Cardiac muscle cell (in vitro differentiated cells and primary cell): ENCODE data around the gene CPD. TPM values are rescaled to one million over a fixed set of nuclear protein-coding genes. Genes with fewer than 3 reads are reported as not detected.

Experiments used
- DNase-seq, 2 donors: peaks; one replicate each; pipeline versions ENCODE4 v3.0.0 to v3.0.0-alpha.2; 2010 to 2017; ENCODE audit warnings: low read depth in 1 of 2, low spot score in 1 of 2
- H3K27ac ChIP-seq: fragments of 200-600 bp; sonication (generic); 2 replicates; pipeline ENCODE4 v1.5.1; 2016
- H3K27me3 ChIP-seq: fragments of 200-600 bp; sonication (generic); 2 replicates; pipeline ENCODE4 v1.6.0; 2016; ENCODE audit warnings: control low read depth
- H3K36me3 ChIP-seq: fragments of 200-600 bp; sonication (generic); 2 replicates; pipeline ENCODE4 v1.5.1; 2016; ENCODE audit warnings: control low read depth
- H3K4me1 ChIP-seq: fragments of 200-600 bp; sonication (generic); 2 replicates; pipeline ENCODE4 v1.8.1; 2017; ENCODE audit warnings: low read depth, mild to moderate bottlenecking, mixed run types
- H3K4me3 ChIP-seq: fragments of 200-600 bp; sonication (generic); 2 replicates; pipeline ENCODE4 v1.5.1; 2016; ENCODE audit warnings: mild to moderate bottlenecking
- H3K9me3 ChIP-seq: fragments of 200-600 bp; sonication (generic); 2 replicates; pipeline ENCODE4 v1.5.1; 2017; ENCODE audit warnings: low read depth, mild to moderate bottlenecking, control low read depth
- polyA plus RNA-seq: library from polyadenylated mRNA; unstranded; fragments of >200 nt; fragmentation: Nextera tagmentation; extraction: Ambion mirVana; gene quantifications from 2 replicates; pipeline ENCODE4 v1.2.1, GENCODE V29; 2016
- total RNA-seq: library from RNA; depleted of rRNA; stranded (reverse); fragments of >200 nt; gene quantifications from 2 replicates; pipeline ENCODE4 v1.2.3, GENCODE V29; 2016
- TF ChIP-seq, protein P1 (sequence below): IDR thresholded peaks from 2 replicates; pipeline ENCODE4 v1.5.1; 2012; ENCODE audit warnings: low read depth, mild to moderate bottlenecking, low read length

CPD gene
- total and polyA plus RNA-seq, 2 experiments from 2014 or later, result 19.5 to 47.4 TPM

DNA sequence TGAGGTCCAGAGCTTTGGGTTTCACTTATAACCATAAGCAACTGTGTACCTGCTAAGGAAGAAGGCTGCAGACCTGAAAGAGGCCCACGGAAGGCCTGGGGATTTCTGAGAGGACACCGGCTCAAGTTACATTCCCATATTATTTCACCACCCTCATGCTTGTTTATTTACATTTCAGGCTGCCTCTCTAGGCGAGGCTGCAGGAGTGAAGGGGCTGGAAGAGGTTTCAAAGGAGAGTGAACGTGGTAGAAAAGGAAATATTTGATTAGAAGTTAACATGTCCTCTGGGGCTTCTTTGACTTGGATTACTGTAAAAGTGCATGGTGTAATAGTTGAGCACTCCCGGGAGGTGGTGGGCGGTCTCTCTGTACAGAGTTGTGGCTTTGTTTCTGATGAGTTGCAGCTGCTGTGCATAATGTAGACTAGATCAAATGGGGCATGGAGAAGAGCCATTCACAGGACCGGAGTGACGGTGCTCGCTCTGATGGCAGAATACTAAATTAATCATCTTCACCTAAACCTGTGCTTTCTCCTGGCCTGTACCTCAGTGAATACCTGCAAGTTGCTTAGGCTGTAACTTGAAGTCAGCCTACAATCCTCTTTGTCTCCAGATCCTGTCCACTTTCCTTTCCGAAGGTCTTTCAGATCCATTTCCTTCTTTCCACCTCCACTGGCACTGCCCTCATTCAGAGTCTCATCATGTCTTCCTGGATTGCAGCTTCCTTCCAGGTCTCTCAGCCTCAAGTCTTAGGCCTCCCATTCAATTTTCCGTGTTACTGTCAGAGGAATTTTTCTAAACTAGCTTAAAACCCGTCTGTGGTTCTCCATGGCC lies 1.9 kb upstream of the CPD start:
- H3K27ac ChIP-seq, result peak overlapping the region; percentile 36
- no peaks in the 10 kb centered on the region for H3K36me3 ChIP-seq
- H3K9me3 ChIP-seq, result no peaks in the 10 kb centered on the region
- no peaks in the 10 kb centered on the region for H3K27me3 ChIP-seq
- peaks cover 27% of the 10 kb centered on the region for H3K4me1 ChIP-seq
- DNase-seq, result peak; percentile 34 to 97
- TF ChIP-seq, protein P1, sequence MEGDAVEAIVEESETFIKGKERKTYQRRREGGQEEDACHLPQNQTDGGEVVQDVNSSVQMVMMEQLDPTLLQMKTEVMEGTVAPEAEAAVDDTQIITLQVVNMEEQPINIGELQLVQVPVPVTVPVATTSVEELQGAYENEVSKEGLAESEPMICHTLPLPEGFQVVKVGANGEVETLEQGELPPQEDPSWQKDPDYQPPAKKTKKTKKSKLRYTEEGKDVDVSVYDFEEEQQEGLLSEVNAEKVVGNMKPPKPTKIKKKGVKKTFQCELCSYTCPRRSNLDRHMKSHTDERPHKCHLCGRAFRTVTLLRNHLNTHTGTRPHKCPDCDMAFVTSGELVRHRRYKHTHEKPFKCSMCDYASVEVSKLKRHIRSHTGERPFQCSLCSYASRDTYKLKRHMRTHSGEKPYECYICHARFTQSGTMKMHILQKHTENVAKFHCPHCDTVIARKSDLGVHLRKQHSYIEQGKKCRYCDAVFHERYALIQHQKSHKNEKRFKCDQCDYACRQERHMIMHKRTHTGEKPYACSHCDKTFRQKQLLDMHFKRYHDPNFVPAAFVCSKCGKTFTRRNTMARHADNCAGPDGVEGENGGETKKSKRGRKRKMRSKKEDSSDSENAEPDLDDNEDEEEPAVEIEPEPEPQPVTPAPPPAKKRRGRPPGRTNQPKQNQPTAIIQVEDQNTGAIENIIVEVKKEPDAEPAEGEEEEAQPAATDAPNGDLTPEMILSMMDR, result no peak
- no peak overlapping the region for H3K4me3 ChIP-seq

DNA sequence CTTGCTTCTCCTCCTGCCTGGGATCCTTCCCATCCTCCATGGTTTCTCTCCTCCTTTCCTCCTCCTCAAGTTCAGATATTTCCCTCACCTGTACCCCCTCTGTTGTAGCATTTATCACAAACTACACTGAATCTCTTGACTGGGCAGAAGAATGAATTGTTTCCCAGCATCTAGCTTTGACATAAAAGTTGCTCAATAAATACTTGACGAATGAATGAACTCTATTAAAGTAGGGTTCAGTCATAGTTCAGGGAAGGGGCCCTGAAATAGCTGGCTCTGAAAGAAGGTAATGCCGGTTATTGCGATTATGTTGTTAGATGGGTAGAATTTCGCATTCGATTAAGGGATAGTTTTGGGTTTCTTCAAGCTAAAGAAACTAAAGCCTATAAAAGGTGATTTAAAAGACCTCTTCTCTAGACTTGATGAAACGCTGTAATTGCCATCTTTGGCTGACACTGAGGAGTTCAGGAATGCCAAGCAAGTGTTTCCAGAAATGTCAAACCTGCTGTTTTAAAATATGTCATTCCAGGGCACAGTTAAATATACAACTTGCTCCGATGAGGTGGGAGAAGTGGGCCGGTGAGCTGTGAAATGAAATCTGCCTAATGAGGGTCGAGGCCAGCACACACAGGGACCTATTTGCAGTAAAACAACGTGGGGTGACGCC lies 1.0 kb upstream of the CPD start:
- no peaks in the 10 kb centered on the region for H3K36me3 ChIP-seq
- peaks cover 36% of the 10 kb centered on the region for H3K4me1 ChIP-seq
- DNase-seq, result peak in 1 of 2 donors; percentile 37
- no peak overlapping the region for H3K27ac ChIP-seq
- H3K4me3 ChIP-seq, result peak overlapping the region; percentile 93
- TF ChIP-seq, protein P1, result no peak
- no peaks in the 10 kb centered on the region for H3K9me3 ChIP-seq
- no peaks in the 10 kb centered on the region for H3K27me3 ChIP-seq

DNA sequence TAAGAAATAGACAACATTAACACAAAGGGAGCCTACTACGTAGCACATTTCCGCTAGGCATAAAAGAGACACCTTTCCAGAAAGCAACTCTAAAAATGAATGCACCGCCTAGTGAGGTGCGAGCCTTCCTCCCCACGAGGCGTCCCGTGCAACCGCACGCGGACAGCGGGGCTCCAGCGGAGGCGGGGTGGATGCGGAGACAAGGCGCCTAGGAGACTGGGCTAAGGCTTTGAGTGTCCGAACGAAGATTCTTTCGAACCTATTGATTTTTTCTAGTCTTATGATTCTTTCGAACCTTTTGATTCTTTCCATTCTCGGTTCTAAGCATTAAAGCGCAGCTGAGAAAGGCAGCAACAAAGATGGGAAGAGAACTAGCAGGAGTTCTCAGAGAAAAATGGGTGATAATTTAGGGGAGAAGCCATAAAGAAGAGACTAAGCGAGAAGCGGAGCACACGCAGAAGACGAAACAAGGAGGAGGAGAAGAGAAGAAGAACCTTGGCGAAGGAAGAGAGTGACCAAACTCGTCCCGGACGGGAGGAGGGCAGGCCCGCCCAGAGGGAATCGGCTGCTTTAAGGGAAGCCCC lies 394 bp upstream of the CPD start:
- Histone ChIP-seq H3K4me1 (peaks cover 39% of the 10 kb centered on the region), H3K27ac (no peak overlapping the region), H3K27me3 (no peaks in the 10 kb centered on the region), H3K36me3 (no peaks in the 10 kb centered on the region), H3K4me3 (peak overlapping the region; percentile 93), H3K9me3 (no peaks in the 10 kb centered on the region)
- peak; percentile 24 to 39 for DNase-seq
- TF ChIP-seq, protein P1, result no peak

DNA sequence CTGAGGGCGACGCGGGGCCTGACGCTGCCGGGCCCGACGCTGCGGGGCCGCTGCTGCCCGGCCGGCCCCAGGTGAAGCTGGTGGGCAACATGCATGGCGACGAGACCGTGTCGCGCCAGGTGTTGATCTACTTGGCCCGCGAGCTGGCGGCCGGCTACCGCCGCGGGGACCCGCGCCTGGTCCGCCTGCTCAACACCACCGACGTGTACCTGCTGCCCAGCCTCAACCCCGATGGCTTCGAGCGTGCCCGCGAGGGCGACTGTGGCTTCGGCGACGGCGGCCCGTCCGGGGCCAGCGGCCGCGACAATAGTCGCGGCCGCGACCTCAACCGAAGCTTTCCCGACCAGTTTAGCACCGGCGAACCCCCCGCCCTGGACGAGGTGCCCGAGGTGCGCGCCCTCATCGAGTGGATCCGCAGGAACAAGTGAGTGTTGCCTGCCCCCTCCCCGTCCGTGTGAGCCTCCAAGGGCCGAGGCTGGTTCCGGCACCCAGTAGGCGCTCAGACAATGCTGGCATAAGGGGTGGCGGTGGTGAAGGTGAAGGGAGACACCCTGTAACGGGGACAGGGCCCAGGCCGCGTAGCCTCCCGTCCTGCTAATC lies 676 bp downstream of the CPD start:
- peak overlapping the region; percentile 93 for H3K4me3 ChIP-seq
- no peaks in the 10 kb centered on the region for H3K27me3 ChIP-seq
- H3K36me3 ChIP-seq, result no peaks in the 10 kb centered on the region
- H3K27ac ChIP-seq, result peak overlapping the region; percentile 80
- no peaks in the 10 kb centered on the region for H3K9me3 ChIP-seq
- DNase-seq, result peak in 1 of 2 donors; percentile 39
- TF ChIP-seq, protein P1, result no peak
- H3K4me1 ChIP-seq, result peaks cover 39% of the 10 kb centered on the region

DNA sequence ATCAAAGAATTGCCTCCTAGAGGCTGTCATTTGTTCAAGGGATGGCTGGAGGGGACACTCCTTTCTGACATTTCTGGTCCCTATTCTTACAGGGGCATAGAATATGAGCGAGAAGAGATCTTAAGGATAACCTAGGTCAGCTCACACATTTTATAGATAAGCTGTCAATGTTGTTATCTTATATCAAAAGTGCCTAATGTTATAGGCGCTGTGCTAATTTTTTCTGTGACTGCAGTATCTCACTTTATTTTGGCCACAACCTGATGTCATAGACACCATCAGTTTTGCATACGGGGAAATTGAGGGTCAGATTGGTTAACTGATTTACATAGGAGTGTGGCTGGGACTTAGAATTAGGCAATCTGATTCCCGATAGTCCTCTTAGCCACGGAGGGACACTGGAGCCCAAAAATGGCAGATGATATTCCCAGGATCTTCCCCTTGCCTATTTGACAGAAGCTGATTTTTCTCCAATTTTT lies 1.2 kb downstream of the CPD start:
- Histone ChIP-seq H3K36me3 (no peaks in the 10 kb centered on the region), H3K9me3 (no peaks in the 10 kb centered on the region), H3K4me1 (peaks cover 39% of the 10 kb centered on the region), H3K27ac (no peak overlapping the region), H3K27me3 (no peaks in the 10 kb centered on the region), H3K4me3 (peak overlapping the region; percentile 93)
- TF ChIP-seq, protein P1, result no peak
- DNase-seq, result no peak
